GM21515 (cell line): Measurements from ENCODE around the gene IYD.
"Not testable (repeated sequence)": the region's sequence is repeated elsewhere in the genome, so short reads cannot be mapped to it uniquely, and the experiment has no call there.

Experiments used
- ATAC-seq: cut with Tn5 transposase; IDR thresholded peaks from one replicate; pipeline ENCODE4 v1.9.1; 2021; ENCODE audit not compliant: unreplicated experiment

Gene IYD

GRCh38 chr6:150427843-150428242 is 59.0 kb downstream of the IYD start:
- ATAC-seq = no peak

- no peak for ATAC-seq
Measured at GRCh38 chr6:150430815-150431214, 62.0 kb downstream of the IYD start.

GRCh38 chr6:150435360-150435759 is 66.5 kb downstream of the IYD start:
- ATAC-seq = no peak

- no peak for ATAC-seq
Measured at GRCh38 chr6:150435832-150436231, 67.0 kb downstream of the IYD start.

GRCh38 chr6:150439373-150439772 is 70.6 kb downstream of the IYD start:
- ATAC-seq = no peak

- ATAC-seq = no peak
Measured at GRCh38 chr6:150443621-150444020, 74.8 kb downstream of the IYD start.

- no peak for ATAC-seq
Measured at GRCh38 chr6:150444308-150444707, 75.5 kb downstream of the IYD start.

GRCh38 chr6:150445486-150445885 is 76.7 kb downstream of the IYD start:
- no peak for ATAC-seq

- no peak for ATAC-seq
Measured at GRCh38 chr6:150448221-150448620, 79.4 kb downstream of the IYD start.

GRCh38 chr6:150449055-150449454 is 80.2 kb downstream of the IYD start:
- ATAC-seq = not testable (repeated sequence)

GRCh38 chr6:150450918-150451317 is 82.1 kb downstream of the IYD start:
- no peak for ATAC-seq

GRCh38 chr6:150451807-150452427 is 83.1 kb downstream of the IYD start:
- no peak for ATAC-seq

GRCh38 chr6:150452428-150453243 is 83.8 kb downstream of the IYD start:
- ATAC-seq = no peak

- no peak for ATAC-seq
Measured at GRCh38 chr6:150453357-150453756, 84.5 kb downstream of the IYD start.
